Stimulated activated CD4-positive, alpha-beta T cell treated with anti-CD3 and anti-CD28 coated beads, Interleukin-1b, Interleukin-23, amount 100 ng/mL, for 48 hours (primary cell): ENCODE results near the gene GPC4.
"Not testable (repeated sequence)": the region's sequence is repeated elsewhere in the genome, so short reads cannot be mapped to it uniquely, and the experiment has no call there.

Experiments
- DNase-seq: peaks from one replicate; pipeline ENCODE4 v3.0.0-alpha.2; 2020

Gene GPC4

GRCh38 chrX:133302775-133303445, 112.4 kb downstream of the GPC4 start:
- DNase-seq = no peak

GRCh38 chrX:133300591-133300990, 114.7 kb downstream of the GPC4 start:
- no peak for DNase-seq

GRCh38 chrX:133297284-133297683, 118.0 kb downstream of the GPC4 start:
- no peak for DNase-seq

GRCh38 chrX:133294126-133294525, 121.2 kb downstream of the GPC4 start:
- DNase-seq = no peak

- DNase-seq = no peak
Measured at GRCh38 chrX:133290076-133290475, 125.2 kb downstream of the GPC4 start.

GRCh38 chrX:133287860-133288259, 127.4 kb downstream of the GPC4 start:
- DNase-seq = no peak

- DNase-seq = no peak
Measured at GRCh38 chrX:133285341-133285740, 129.9 kb downstream of the GPC4 start.

GRCh38 chrX:133279112-133279730, 136.1 kb downstream of the GPC4 start:
- not testable (repeated sequence) for DNase-seq

GRCh38 chrX:133273180-133273579, 142.1 kb downstream of the GPC4 start:
- DNase-seq = no peak

GRCh38 chrX:133269168-133269567, 146.1 kb downstream of the GPC4 start:
- no peak for DNase-seq

GRCh38 chrX:133267621-133268020, 147.7 kb downstream of the GPC4 start:
- no peak for DNase-seq

- DNase-seq = no peak
Measured at GRCh38 chrX:133265331-133265730, 150.0 kb downstream of the GPC4 start.

GRCh38 chrX:133258481-133258880, 156.8 kb downstream of the GPC4 start:
- no peak for DNase-seq

GRCh38 chrX:133254666-133255065, 160.6 kb downstream of the GPC4 start:
- no peak for DNase-seq

- DNase-seq = no peak
Measured at GRCh38 chrX:133251204-133251603, 164.1 kb downstream of the GPC4 start.

GRCh38 chrX:133250184-133251100, 164.8 kb downstream of the GPC4 start:
- no peak for DNase-seq
